ENCODE measurements around the gene DNAJC21.

The DNAJC21 gene

DNA sequence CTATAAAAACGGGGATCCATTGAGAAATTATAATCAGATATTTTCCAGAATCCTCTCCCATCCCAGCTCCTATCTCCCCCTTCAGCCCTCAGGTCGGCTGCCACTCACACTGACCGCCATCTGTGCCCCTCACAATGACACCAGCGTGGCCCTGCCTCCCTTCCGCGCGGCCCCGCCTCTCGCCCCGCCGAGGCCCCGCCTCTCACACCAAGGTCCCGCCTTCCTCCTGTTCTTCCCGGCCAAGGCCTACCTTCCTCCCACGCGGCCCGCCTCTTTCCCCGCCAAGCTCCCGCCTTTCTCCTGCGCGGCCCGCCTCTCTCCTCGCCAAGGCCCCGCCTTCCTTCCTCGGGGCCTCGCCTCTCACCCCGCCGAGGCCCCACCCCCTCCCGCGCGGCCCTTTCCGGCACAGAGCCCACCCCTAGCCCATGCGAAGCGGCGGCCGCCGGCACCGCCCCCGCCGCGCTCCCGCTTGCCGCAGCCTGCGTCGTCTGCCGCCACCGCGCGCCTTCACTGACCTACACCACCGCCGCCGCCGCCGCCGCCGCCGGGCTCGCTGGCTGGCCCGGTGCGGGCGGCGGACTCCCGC, at the start of gene DNAJC21:
TSS of gene DNAJC21 (plus strand) at position 426 of the 586 bp plus-strand sequence. CDS start 261 bp downstream, outside the sequence.
- DNase-seq (ENCODE audit: low read depth, low spot score): peak; percentile 89

GRCh38 chr5:34881246-34881645, 48.1 kb upstream of the DNAJC21 start:
- no peak for DNase-seq (ENCODE audit: low read depth, low spot score)

DNA sequence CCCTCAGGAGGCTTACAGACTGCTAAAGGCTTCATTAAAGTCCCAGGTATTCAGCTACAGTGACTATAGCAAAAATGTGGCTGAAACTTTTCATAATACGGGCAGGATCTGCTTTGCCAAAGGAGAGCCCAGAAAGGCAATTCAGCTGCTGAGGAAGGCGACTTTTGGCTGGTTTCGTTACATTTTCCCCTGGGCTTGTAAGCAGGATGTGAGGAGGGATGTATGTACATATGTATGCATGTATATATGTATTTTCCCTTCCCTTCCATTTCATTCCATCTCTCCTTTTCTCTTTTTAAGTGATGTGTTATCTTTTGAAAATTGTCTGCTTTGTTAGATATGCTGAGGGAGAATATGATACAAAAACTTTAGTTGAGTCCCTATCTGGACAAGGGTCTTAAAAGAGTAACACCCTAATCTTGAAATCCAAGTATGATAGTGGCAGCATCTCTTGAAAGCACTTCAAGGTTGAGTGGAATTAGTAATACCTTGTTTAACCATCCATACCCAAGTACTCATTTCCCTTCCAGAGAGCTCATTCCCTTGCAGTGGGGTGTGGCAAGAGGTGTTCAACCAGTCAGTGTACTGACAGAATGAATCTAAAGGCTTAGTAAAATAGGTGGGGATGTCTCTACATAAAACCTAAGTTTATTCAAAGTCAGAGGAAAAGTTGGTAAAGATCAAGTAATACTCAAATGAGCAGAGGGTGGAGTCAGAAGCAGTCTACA, 42.8 kb upstream of the DNAJC21 start:
- no peak for DNase-seq (ENCODE audit: low read depth, low spot score)

GRCh38 chr5:34889394-34889793, 40.0 kb upstream of the DNAJC21 start:
- no peak for DNase-seq (ENCODE audit: low read depth, low spot score)

DNA sequence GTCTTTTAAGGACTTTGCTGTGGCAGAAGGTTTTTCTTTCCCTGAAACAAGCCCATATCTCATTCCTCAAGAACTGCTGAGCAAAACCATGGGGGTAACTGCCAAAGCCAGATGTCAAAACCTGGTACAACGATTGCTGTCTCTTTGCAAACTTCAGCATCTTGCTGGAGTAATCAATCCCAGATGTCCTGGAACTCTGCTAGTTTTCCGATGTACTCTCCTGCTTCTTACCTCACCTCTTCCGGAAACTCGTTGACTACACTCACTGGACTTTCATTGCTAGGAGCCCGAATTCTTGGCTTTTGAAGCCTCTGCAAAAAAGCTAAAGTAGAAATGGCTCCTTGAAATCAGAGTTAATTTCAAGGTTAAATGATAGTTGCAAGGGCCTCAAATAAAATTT, 37.4 kb upstream of the DNAJC21 start:
- peak; percentile 67 for DNase-seq (ENCODE audit: low read depth, low spot score)

- DNase-seq (ENCODE audit: low read depth, low spot score): no peak
Measured at GRCh38 chr5:34892414-34892813, 36.9 kb upstream of the DNAJC21 start.

DNA sequence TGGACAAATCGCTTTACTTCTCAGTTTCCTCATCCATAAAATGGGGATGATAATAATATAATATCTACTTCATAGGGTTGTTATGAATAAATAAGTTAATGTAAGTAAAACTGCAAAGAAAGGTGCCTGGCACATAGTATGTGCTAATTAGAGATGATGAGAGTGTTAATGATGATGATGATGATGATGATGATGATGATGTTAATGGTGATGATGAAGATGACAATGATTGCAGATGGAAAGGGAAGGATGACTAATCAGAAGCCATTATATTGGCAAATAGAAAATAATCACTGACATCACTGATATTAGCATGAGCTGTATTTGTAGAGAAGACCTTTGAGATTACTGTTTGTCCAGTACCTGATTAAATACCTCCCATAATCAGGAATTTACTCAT, 34.6 kb upstream of the DNAJC21 start:
- DNase-seq (ENCODE audit: low read depth, low spot score): no peak

DNA sequence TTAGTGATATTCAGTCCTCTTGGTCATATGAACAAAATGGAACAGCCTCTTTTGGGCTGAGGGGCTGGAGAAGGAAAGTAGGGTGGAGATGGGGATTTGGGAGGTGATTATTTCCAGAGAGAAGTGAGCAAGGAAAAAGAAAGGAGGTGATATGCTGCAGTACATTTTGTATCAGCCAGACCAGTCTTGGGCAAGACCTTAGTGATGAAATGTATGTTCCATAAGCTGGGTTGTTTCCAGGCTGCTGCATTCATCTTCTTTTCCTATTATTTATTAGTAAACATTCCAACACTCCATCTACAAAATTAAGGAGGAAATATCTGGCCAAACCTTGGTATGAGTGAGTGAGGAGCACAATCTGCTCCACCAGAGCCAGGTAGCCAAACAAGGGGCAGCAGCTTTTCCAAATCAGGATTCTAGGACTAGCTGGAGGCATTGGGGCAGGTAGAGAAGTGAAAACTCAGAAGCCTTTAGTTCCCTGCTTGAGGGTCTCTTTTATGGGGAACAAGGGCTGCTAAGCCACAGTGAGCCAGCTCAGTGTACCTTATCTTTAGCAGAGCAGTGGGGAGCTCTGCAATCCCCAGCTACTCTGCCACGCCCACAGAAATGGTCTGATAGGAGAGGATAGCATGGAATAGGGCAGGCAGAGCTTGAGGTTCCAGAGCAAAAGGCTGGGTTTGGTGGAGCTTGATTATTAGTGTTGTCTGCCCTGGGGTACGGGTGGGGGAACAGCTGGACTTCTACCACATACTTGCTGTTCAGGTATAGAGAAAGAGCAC, 33.5 kb upstream of the DNAJC21 start:
- DNase-seq (ENCODE audit: low read depth, low spot score): no peak

DNA sequence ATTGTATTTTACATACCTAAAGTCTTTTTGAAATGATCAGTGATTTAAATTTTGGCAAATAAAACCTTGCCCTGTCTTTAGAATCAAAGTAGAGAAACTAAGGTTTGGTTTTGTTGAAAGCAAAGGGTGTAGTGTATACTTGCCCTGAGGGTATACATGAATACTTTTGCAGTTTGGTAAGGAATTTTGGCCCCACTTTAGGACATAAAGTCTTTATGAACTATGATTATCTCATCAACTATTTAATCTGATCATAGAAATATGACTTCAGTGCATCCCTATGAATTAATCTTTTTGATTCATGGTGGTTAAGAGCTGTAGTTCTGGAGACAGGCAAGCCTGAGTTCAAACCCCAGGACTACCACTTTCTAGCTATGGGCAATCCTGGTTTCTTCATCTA, 31.7 kb upstream of the DNAJC21 start:
- no peak for DNase-seq (ENCODE audit: low read depth, low spot score)

DNA sequence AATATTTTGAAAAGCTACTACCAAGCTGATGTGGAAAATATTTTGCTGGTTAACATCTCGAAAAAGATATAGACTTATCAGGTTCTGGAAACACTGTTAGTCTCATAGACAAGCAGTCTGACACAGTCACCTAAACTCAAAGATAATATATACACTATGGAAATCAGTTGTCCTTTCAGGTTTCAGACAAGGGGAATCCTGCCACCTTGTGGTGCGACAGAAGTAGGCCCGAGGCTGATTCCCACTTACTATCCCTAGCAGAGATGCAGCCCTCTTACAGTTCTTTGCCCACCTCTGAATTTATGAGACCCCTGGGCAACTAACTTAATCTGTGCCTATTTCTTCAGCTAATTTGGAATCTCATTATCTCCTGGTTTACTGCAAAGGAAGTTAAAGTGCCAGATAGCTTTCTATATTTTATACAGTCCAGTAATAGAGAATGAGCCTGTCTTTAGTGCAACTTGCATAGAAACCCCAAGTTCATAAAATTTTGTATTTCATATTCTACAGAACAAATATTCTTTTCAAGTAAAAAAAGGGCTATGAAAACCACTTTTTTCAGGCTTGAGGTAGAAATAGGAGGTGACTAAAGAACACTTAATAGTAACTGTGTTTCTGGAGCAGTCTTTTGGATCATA, 31.0 kb upstream of the DNAJC21 start:
- DNase-seq (ENCODE audit: low read depth, low spot score): peak; percentile 41

DNA sequence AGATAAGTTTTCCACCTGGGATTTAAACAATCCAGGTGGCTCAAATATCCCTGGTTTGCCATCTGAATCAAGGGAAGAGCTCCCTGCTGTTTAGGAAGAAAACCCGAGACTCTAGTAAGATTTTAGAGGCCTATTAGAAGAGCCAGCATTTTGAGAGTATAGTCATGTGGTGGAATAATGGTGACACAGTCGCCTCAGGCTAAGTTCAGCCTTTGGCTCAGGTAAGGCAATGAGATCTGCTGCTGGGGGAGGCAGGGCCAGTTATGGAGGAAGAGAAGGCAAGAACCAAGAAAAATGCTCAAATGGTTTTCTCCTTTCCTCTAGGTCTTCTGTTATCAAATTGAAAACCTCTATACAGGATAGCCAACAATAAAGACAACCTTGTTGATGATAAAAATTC, 30.3 kb upstream of the DNAJC21 start:
- DNase-seq (ENCODE audit: low read depth, low spot score): no peak

DNA sequence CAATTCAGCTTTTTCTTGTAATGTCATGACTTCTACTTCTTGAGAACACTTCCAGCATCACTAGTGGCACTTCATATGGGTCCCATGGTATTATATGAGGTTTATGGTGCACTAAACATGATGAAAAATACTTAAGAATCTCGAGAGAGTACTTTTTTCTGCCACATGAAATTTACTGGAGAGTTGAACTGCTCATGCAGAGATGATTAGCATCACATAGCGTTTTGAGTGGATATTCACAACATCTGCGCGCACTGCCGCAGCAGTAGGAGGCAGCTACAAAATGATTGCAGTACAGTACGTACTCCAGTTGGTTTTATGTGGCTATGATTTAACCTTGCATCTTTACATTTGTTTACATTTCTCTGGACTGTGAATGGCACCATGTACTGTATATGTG, 28.7 kb upstream of the DNAJC21 start:
- no peak for DNase-seq (ENCODE audit: low read depth, low spot score)

DNA sequence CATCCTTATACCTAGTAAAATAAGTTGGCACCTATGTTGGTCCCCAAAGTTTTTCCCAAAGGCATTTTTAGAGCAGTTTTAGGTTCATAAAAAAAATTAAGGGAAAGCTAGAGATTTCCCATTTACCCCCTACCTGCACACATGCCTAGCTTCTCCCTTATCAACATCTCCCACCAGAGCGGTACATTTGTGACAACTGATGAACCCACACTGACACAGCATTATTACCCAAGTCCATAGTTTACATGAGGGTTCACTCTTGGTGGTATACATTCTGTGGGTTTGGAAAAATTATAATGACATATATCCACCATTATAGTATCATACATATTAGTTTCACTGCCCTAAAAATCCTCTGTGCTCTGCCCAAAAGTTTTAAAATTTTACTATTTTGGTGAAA, 26.1 kb upstream of the DNAJC21 start:
- no peak for DNase-seq (ENCODE audit: low read depth, low spot score)

GRCh38 chr5:34905564-34905963, 23.8 kb upstream of the DNAJC21 start:
- no peak for DNase-seq (ENCODE audit: low read depth, low spot score)

DNA sequence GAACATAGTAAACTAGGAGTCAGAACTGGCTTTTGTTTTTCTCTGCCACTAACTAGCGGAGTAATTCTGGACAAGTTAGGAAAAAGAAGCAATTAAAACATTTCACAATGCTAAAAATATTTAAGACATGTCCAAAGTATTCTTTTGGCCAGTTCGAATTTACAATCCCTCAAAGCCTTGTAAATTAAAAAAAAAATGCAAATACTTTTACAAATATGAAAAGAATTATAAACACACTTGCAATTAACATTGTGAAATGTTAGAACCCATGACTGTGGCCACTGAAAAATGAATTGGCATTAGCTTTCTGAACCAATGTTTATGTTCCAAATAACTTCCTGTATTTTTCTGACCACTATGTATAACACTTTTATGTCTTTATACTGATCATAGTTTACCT, 16.3 kb upstream of the DNAJC21 start:
- no peak for DNase-seq (ENCODE audit: low read depth, low spot score)

DNA sequence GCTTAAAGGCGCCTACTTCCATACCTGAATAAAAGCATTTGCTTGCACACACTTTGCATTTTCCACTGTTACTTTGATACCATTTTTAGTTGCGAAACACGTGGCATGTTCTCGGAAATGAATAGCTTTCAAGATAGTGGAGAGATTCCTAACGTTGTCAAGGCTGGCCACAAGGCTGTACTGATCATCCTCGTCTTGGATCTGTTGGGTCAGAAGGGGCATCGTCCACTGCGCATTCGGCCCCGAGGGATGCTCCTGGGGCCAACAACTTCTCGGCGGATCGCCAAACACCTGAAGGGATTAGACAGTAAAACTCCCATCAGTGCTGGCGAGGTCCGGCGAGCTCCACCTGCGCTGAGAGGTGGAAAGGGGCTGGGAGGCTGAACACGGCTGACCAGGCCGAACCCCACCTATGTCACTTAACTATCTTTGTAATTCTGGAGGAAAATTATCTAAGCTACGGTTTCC, 14.7 kb upstream of the DNAJC21 start:
- no peak for DNase-seq (ENCODE audit: low read depth, low spot score)

GRCh38 chr5:34915139-34915855, 14.1 kb upstream of the DNAJC21 start, which contains the start of the genes BRIX1 and RAD1:
Gene BRIX1 (plus strand): TSS chr5:34915711. CDS start chr5:34915739, 28 bp downstream.
Gene RAD1 (minus strand): TSS chr5:34915504. CDS start chr5:34914892, 612 bp downstream.
- peak; percentile 92 for DNase-seq (ENCODE audit: low read depth, low spot score)

DNA sequence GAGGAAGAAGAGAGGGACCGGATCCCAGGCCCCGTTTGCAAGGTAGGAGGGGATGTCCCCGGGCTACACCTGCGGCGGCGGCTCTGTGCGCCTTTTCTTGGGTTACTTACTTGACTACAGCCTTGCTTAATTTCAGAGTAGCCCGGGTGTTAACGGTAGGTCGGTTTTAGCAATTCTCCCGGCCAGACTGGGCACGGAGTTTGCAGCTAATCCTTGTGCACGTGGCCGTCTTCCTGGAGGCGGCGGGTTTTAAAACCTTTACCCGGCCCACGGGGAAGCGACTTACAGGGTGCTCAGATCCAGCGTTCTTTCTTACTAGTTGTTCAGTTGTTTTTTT, 13.5 kb upstream of the DNAJC21 start:
- DNase-seq (ENCODE audit: low read depth, low spot score): no peak

GRCh38 chr5:34916518-34916917, 12.8 kb upstream of the DNAJC21 start:
- no peak for DNase-seq (ENCODE audit: low read depth, low spot score)

DNA sequence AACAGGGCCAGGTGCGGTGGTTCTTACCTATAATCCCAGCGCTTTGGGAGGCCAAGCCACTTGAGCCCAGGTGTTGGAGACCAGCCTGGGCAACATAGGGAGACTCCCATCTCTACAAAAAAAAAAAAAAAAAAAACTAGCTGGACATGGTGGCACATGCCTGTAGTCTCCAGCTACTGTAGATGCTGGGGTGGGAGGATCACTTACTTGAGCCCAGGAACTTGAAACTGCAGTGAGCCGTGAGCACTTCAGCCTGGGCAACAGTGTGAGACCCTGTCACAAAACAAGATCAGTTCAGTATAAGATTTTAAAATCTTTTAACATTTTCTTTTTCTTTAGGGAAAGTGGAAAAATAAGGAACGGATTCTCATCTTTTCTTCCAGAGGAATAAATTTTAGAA, 11.3 kb upstream of the DNAJC21 start:
- DNase-seq (ENCODE audit: low read depth, low spot score): no peak

DNA sequence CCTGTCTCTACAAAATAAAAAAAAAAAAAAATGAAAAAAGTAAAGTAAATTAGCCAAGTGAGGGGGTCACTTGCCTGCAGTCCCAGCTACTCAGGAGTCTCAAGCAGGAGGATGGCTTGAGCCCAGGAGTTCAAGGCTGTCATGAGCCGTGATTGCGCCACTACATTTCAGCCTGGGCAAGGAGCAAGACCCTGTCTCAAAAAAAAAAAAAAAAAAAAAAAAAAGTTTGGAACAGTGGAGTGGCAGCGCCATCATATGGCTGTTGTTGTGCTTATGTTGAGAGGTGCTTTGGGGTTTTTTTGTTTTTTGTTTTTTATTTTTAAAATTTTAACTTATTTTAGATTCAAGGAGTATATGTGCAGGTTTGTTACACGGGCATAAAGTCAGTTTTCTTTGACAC, 10.3 kb upstream of the DNAJC21 start:
- DNase-seq (ENCODE audit: low read depth, low spot score): no peak

Measured in smooth muscle cell of the brain vasculature (primary cell).